Activated CD4-positive, alpha-beta T cell treated with anti-CD3 and anti-CD28 coated beads, Interleukin-2, Interleukin-6, amounts not matched to agents 100 ng/mL and 50 ng/mL, durations not matched to agents 16 hours and 8 hours (primary cell): ENCODE measurements around the gene SH3PXD2A.
"Not testable (repeated sequence)": the region's sequence is repeated elsewhere in the genome, so short reads cannot be mapped to it uniquely, and the experiment has no call there.

Experiments used
- DNase-seq: peaks from one replicate; pipeline ENCODE4 v3.0.0-alpha.2; 2020

The SH3PXD2A gene

DNA sequence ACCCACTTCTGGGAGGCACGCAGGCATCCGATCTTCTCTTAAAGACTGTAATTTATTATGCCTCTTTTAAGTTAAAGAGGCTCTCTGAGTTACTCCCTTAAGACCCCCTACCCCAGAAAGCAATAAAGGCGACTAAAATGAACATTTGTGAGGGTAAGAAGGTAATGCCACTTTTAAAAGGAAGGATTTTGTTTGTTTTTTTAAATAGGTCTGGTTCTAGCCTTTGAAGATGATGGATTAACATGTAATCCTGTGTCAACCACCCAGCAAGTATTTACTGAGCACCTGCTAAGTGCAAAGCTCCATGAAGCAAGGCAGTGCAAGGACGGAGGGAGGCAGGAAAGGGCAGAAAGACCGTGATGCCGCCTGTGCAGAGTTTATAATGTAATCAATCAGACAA lies 26.1 kb downstream of the SH3PXD2A start:
- DNase-seq: no peak

GRCh38 chr10:103828587-103829197 lies 26.7 kb downstream of the SH3PXD2A start:
- DNase-seq: no peak

DNA sequence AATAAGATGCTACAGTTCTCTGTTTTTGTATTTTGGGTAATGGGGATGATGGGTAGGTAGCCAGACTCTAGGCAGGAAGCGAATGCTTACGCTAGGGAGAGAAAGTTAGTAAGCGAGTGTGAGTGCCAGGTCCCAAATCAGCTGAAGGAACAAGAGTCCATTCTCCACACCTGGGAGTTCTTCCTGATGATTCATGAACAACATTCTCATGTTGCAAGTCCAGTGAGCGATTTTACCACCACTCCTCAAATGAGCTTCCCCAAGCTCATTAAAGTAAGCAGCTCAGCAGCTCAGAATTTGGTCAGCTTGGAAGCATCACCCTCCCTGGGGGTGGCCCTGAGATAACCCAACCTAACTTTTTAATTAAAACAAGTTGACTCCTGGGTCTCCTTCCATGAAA lies 27.3 kb downstream of the SH3PXD2A start:
- DNase-seq: no peak

GRCh38 chr10:103826885-103827284 lies 28.5 kb downstream of the SH3PXD2A start:
- DNase-seq: no peak

DNA sequence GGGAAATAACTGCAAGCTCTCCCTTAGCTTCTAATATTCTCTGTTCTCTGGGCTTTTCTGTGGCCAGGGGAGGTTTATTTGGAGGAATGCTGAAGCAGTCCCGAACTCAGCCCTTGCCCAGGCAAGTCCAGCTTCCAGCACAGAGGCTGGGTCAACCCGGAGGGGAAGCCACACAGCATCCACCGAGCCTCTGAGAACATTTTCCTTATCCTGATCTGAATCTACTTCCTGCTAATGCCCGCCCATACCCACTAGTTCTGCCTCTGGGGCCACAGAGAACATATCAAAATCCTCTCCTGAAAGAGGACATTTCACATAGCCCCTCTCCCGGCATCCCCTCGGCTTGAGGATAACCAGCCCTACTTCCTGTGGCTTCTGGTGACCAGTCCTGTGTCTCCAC lies 31.1 kb downstream of the SH3PXD2A start:
- DNase-seq: no peak

DNA sequence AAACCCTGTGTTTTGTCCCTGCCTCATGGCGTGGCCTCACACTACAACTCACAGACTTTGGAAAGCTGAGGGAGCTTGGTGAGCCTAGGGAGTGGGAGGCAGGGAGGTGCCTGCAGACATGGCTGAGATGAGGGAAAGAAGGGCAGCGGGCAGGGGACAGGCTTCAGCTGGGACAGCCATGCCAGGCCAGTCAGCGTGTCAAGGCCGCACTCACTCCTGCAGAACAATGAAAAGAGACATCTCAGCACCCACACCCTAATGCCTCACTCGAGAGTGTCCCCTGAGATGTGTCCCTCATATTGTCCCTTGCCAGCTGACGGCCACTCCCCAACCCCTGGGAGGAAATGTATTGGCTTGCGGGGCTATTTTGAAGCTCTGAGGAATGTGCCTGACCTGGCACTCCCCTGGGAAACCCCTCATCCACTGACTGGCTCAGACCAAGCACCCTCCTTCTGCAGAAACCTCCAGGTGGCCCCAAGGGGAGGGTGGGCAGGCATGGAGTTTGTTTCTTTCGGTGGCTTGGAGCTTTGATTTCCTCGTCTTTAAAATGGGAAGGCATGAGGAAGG lies 31.6 kb downstream of the SH3PXD2A start:
- DNase-seq: no peak

- no peak for DNase-seq
Observed at GRCh38 chr10:103822800-103823199, 32.6 kb downstream of the SH3PXD2A start.

DNA sequence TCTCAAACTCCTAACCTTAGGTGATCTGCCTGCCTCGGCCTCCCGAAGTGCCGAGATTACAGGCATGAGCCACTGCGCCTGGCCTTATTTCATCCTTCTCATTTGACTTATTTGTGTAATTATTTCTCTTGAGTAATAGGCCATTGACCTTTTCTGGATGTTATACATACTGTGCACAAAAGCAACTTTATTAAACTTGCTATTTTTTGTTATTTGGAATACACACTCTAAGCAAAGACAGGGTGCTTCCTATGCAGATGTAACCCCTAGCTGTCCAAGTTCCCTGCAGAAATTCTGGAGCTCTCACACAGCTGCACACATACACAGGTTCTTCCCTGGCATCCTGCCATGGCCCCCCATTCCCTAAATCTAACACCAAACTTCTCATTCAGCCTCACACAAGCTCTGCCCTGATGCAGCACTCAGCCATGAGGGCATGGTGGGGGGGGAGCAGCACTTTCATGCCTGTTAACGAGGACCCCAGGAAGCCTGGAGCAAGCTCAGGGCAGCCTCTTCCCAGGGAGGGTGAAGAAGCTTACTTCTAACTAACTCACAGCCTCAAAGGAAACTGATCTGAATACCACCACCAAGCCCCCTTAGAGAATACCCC lies 33.2 kb downstream of the SH3PXD2A start:
- no peak for DNase-seq

- DNase-seq: no peak
Observed at GRCh38 chr10:103820101-103821062, 35.0 kb downstream of the SH3PXD2A start.

GRCh38 chr10:103819493-103819892 lies 35.9 kb downstream of the SH3PXD2A start:
- no peak for DNase-seq

GRCh38 chr10:103818765-103819374 lies 36.5 kb downstream of the SH3PXD2A start:
- no peak for DNase-seq

DNA sequence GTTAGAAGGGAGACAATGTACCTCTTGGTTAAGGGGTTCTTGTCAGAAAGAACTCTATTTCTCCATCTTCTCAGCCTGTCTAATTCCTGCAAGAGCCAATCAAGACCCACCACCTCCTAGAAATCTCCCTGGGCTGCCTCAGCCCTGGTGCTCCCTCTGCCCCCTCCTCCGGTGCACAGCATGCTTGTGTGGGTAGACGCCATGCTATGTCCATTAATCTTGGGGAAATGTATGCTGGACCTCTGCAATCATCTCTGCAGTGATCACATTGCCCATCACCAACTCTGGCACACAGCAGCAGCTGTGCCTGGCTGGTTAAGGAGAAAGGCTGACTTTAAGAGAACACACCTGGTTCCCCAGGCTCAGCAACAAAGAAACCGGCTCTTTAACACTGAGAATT lies 37.3 kb downstream of the SH3PXD2A start:
- DNase-seq: no peak

DNA sequence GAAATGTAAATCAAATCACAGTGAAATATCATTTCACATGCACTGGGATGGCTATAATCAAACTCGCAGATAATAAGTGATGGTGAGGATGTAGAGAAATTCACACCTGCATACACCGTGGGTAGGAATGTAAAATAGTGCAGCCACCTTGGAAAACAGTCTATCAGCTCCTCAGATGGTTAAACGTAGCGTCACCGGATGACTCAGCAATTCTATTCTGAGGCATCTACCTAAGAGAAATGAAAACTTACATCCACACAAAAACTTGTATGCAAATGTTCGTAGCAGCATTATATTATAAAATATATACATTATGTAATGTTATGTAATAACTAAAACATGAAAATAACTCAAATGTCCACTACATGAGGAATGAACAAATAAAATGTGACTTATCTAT lies 38.9 kb downstream of the SH3PXD2A start:
- no peak for DNase-seq

DNA sequence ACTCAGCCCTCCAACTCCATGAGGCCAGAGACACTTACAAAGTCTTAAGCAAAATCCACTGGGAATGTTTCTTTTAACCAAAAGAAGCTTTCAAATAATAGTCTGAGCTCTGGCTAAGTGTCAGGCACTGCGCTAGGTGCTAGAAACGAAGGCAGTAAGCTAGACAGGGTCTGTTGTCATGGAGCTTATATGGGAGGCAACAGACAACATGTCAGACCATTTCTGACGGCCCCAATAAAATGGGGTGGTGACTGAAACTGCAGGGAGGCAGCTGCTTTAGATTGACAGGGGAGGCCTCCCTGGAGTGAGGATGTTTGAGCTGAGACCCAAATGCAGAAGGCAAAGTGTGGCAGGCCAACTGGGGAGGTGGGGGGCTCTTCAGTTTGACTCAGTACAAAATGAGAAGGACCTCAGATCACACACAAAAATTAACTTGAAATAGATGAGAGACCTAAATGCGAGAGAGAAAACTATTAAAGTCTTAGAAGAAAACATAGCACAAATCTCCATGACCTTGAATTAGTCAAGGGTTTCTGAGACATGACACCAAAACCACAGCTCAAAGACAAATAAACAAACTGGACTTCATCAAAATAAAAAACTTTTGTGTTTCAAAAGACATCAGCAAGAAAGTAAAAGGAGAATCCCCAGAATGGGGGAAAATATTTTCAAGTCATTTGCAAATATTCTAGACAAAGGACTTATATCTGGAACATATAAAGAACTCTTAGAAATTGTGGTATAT lies 40.6 kb downstream of the SH3PXD2A start:
- no peak for DNase-seq

DNA sequence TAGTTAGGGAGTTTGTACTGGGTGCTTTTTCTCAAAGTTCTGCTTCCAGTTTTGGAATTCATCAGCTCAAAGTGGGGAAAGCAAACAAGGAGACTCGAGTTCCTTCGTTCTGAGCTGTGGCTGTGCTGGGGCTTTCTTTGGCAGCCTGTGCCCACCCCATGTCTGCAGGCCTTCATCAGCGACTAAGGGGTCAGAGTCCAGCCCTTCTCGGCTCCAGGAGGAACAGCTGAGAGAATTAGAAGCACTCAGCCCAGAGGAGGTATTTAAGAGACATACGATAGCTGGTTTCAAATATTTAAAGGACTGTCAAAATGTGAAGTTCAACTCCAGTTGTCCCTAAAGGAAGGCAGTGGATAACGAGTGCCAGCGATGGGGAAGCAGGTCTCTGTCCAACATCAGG lies 41.3 kb downstream of the SH3PXD2A start:
- DNase-seq: no peak

DNA sequence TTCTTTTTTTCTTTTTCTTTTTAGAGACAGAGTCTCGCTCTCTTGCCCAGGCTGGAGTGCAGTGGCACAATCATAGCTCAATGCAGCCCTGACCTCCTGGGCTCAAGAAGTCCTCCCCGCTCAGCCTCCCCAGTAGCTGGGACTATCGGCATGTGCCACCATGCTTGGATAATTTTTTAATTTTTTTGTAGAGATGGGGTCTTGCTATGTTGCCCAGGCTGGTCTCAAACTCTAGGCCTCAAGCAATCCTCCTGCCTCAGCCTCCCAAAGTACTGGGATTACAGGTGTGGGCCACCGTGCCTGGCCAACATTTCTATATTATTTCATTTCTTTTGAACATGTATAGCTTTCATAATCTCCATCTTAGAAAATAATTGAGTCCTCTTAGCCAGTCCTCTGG lies 42.1 kb downstream of the SH3PXD2A start:
- DNase-seq: not testable (repeated sequence)

- DNase-seq: no peak
Observed at GRCh38 chr10:103812432-103812831, 42.9 kb downstream of the SH3PXD2A start.

DNA sequence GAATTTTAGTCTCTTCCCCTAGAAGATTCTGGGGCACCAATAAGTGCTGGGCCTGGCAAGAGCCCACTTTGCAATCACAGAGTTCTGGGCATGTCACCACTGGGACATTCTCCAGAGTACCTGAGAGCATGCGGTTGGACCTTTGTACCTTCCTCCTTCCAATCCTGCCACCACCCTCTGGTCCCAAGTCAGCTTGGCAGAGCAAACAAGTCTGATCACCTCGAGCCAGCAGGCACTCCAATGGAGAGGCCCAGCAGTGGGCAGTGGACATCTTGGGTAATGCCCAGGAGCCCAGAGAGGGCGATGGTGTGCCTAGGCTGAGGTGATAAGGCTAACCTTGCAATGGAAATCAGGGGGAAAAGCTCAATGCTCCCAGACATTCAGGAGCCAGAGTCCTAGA lies 43.4 kb downstream of the SH3PXD2A start:
- DNase-seq: no peak

- DNase-seq: no peak
Observed at GRCh38 chr10:103811463-103811862, 43.9 kb downstream of the SH3PXD2A start.

- no peak for DNase-seq
Observed at GRCh38 chr10:103808780-103809179, 46.6 kb downstream of the SH3PXD2A start.

DNA sequence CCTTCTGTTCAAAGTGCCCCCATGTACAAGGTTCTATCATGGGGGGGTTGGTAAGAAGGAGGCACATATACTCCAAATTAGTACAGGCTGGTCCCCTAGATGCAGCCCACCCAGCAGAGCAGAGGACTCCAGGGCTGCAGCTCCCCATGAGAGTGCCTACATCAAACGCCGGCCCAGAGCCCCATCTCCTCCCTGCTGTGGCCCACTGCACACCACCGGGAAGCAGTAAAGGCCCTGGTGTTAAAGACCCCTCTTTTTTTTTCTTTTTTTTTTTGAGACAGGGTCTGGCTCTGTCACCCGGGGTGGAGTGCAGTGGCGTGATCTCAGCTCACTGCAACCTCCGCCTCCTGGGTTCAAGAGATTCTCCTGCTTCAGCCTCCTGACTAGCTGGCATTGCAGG lies 47.4 kb downstream of the SH3PXD2A start:
- DNase-seq: no peak
